ENCODE measurements around the gene CHD9NB.

Gene CHD9NB

GRCh38 chr16:53099318-53100130 lies 46.8 kb upstream of the CHD9NB start (continued):
- TF ChIP-seq ZNF530 (tag by site-specific recombination; IDR thresholded peaks at IDR 0.05; ENCODE audit: low read depth), result no peak
- TF ChIP-seq OSR2 (tag by site-specific recombination; IDR thresholded peaks at IDR 0.05), result peak; percentile 56; the same call in 1 of the 2 replicates
- TF ChIP-seq GLI4 (tag by site-specific recombination; IDR thresholded peaks at IDR 0.05), result no peak
- TF ChIP-seq, protein P1, sequence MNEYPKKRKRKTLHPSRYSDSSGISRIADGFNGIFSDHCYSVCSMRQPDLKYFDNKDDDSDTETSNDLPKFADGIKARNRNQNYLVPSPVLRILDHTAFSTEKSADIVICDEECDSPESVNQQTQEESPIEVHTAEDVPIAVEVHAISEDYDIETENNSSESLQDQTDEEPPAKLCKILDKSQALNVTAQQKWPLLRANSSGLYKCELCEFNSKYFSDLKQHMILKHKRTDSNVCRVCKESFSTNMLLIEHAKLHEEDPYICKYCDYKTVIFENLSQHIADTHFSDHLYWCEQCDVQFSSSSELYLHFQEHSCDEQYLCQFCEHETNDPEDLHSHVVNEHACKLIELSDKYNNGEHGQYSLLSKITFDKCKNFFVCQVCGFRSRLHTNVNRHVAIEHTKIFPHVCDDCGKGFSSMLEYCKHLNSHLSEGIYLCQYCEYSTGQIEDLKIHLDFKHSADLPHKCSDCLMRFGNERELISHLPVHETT (tag by site-specific recombination; IDR thresholded peaks at IDR 0.05), result no peak
- TF ChIP-seq ZNF324 (tag by site-specific recombination; IDR thresholded peaks at IDR 0.05), result no peak
- TF ChIP-seq SP2 (tag by site-specific recombination; IDR thresholded peaks at IDR 0.05), result peak; percentile 61
- no peak for TF ChIP-seq ZNF785 (tag by site-specific recombination; IDR thresholded peaks at IDR 0.05)
- TF ChIP-seq, protein P2, sequence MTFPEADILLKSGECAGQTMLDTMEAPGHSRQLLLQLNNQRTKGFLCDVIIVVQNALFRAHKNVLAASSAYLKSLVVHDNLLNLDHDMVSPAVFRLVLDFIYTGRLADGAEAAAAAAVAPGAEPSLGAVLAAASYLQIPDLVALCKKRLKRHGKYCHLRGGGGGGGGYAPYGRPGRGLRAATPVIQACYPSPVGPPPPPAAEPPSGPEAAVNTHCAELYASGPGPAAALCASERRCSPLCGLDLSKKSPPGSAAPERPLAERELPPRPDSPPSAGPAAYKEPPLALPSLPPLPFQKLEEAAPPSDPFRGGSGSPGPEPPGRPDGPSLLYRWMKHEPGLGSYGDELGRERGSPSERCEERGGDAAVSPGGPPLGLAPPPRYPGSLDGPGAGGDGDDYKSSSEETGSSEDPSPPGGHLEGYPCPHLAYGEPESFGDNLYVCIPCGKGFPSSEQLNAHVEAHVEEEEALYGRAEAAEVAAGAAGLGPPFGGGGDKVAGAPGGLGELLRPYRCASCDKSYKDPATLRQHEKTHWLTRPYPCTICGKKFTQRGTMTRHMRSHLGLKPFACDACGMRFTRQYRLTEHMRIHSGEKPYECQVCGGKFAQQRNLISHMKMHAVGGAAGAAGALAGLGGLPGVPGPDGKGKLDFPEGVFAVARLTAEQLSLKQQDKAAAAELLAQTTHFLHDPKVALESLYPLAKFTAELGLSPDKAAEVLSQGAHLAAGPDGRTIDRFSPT (tag by site-specific recombination; IDR thresholded peaks at IDR 0.05), result peak; percentile 52; the same call in 1 of the 2 replicates
- peak; percentile 11; the same call in 1 of the 2 replicates for TF ChIP-seq PRDM4 (tag by site-specific recombination; IDR thresholded peaks at IDR 0.05)
- peak; percentile 73 for TF ChIP-seq SP7 (tag by site-specific recombination; IDR thresholded peaks at IDR 0.05)
- peak; percentile 83 for TF ChIP-seq ZXDB (tag by site-specific recombination; IDR thresholded peaks at IDR 0.05)
- no peak for TF ChIP-seq ZNF521 (tag by site-specific recombination; IDR thresholded peaks at IDR 0.05)
- TF ChIP-seq ZNF76 (tag by site-specific recombination; IDR thresholded peaks at IDR 0.05; ENCODE audit: borderline replicate concordance, low read depth), result 0 out of 2 replicates have a peak, but pooled peaks have one; percentile 13
- no peak for TF ChIP-seq MYNN (tag by site-specific recombination; IDR thresholded peaks at IDR 0.05; ENCODE audit: borderline replicate concordance)
- TF ChIP-seq KLF16 (tag by site-specific recombination; IDR thresholded peaks at IDR 0.05), result peak; percentile 83
- TF ChIP-seq ZNF335 (tag by site-specific recombination; conservative IDR thresholded peaks at IDR 0.05), result peak; percentile 68
- TF ChIP-seq HOXD13 (CRISPR knock-in tag; IDR thresholded peaks at IDR 0.05; ENCODE audit: borderline replicate concordance), result no peak
- peak; percentile 85 for TF ChIP-seq ZNF423 (tag by site-specific recombination; IDR thresholded peaks at IDR 0.05)
- TF ChIP-seq, protein P3, sequence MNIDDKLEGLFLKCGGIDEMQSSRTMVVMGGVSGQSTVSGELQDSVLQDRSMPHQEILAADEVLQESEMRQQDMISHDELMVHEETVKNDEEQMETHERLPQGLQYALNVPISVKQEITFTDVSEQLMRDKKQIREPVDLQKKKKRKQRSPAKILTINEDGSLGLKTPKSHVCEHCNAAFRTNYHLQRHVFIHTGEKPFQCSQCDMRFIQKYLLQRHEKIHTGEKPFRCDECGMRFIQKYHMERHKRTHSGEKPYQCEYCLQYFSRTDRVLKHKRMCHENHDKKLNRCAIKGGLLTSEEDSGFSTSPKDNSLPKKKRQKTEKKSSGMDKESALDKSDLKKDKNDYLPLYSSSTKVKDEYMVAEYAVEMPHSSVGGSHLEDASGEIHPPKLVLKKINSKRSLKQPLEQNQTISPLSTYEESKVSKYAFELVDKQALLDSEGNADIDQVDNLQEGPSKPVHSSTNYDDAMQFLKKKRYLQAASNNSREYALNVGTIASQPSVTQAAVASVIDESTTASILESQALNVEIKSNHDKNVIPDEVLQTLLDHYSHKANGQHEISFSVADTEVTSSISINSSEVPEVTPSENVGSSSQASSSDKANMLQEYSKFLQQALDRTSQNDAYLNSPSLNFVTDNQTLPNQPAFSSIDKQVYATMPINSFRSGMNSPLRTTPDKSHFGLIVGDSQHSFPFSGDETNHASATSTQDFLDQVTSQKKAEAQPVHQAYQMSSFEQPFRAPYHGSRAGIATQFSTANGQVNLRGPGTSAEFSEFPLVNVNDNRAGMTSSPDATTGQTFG (tag by site-specific recombination; IDR thresholded peaks at IDR 0.05; ENCODE audit: borderline replicate concordance), result no peak
- TF ChIP-seq WT1 (tag by site-specific recombination; IDR thresholded peaks at IDR 0.05), result peak; percentile 85
- TF ChIP-seq SCRT1 (tag by site-specific recombination; IDR thresholded peaks at IDR 0.05; ENCODE audit: borderline replicate concordance), result no peak
- TF ChIP-seq ZNF529 (tag by site-specific recombination; IDR thresholded peaks at IDR 0.05; ENCODE audit: insufficient replicate concordance), result no peak
- no peak for TF ChIP-seq ZNF654 (tag by site-specific recombination; IDR thresholded peaks at IDR 0.05; ENCODE audit: low read depth)
- 0 out of 2 replicates have a peak, but pooled peaks have one; percentile 43 for TF ChIP-seq BCL11A (tag by site-specific recombination; IDR thresholded peaks at IDR 0.05; ENCODE audit: low read depth)
- TF ChIP-seq ZNF350 (tag by site-specific recombination; IDR thresholded peaks at IDR 0.05), result no peak
- TF ChIP-seq ZNF555 (tag by site-specific recombination; conservative IDR thresholded peaks at IDR 0.05), result no peak
- TF ChIP-seq ZNF510 (tag by site-specific recombination; IDR thresholded peaks at IDR 0.05; ENCODE audit: insufficient replicate concordance), result no peak
- no peak for TF ChIP-seq ZNF239 (tag by site-specific recombination; IDR thresholded peaks at IDR 0.05)
- TF ChIP-seq ZNF248 (tag by site-specific recombination; IDR thresholded peaks at IDR 0.05), result no peak
- TF ChIP-seq ZNF514 (tag by site-specific recombination; IDR thresholded peaks at IDR 0.05), result no peak
- no peak for TF ChIP-seq ZSCAN30 (tag by site-specific recombination; IDR thresholded peaks at IDR 0.05)
- 0 out of 2 replicates have a peak, but pooled peaks have one; percentile 20 for TF ChIP-seq YY1 (tag by site-specific recombination; IDR thresholded peaks at IDR 0.05)
- TF ChIP-seq ZNF433 (tag by site-specific recombination; IDR thresholded peaks at IDR 0.05; ENCODE audit: low read depth), result no peak

Data from HEK293 (cell line).